Muscle of leg (tissue), 11 donors: ENCODE results near the gene CDH4. TPM values are rescaled to one million over a fixed set of nuclear protein-coding genes. Genes with fewer than 3 reads are reported as not detected.

Experiments
- DNase-seq: peaks from one replicate; pipeline ENCODE4 v3.0.0; 2013
- H3K27ac ChIP-seq: one replicate; pipeline ENCODE4 v1.5.1; 2013; ENCODE audit warnings: mild to moderate bottlenecking, low read length, control low read depth
- H3K27me3 ChIP-seq: one replicate; pipeline ENCODE4 v1.6.1; 2013; ENCODE audit warnings: low read length; ENCODE audit not compliant: control insufficient read depth, insufficient read depth
- H3K36me3 ChIP-seq: one replicate; pipeline ENCODE4 v1.6.1; 2013; ENCODE audit warnings: low read length; ENCODE audit not compliant: control insufficient read depth, insufficient read depth
- H3K4me1 ChIP-seq: one replicate; pipeline ENCODE4 v1.6.1; 2013; ENCODE audit warnings: low read length; ENCODE audit not compliant: control insufficient read depth, insufficient read depth
- H3K4me3 ChIP-seq: one replicate; pipeline ENCODE4 v1.5.1; 2013; ENCODE audit warnings: low read length, control low read depth
- H3K9me3 ChIP-seq: replicated peaks from 2 replicates; pipeline ENCODE4 v1.6.1; 2013; ENCODE audit warnings: low read depth, low read length; ENCODE audit not compliant: control insufficient read depth
- WGBS: methylation state at CpG from one replicate; pipeline ENCODE4 v1.1.5; 2013; ENCODE audit warnings: missing lambda C conversion rate; ENCODE audit not compliant: insufficient coverage; 5-methylcytosine and 5-hydroxymethylcytosine counted together
- polyA plus RNA-seq, 8 donors: library from polyadenylated mRNA; unstranded; fragments of 120-200 nt; gene quantifications; one replicate each; pipeline versions ENCODE4 v1.2.1 to v1.2.3, GENCODE V29; 2013; ENCODE audit warnings: inconsistent platforms in 1 of 8, low replicate concordance in 1 of 8; ENCODE audit not compliant: insufficient read length in 8 of 8, insufficient read depth in 1 of 8
- total RNA-seq: library from RNA; stranded (reverse); fragments of 120-200 nt; gene quantifications from one replicate; pipeline ENCODE4 v1.2.4, GENCODE V29; 2013

CDH4 gene
- total and polyA plus RNA-seq, 9 donors = 0.66 to 1.4 (median 1.2) TPM

- H3K4me1 ChIP-seq = no peaks in the 10 kb centered on the region
- no peak overlapping the region for H3K4me3 ChIP-seq
- peaks cover 9% of the 10 kb centered on the region for H3K27me3 ChIP-seq
- no peak for DNase-seq
- no peak overlapping the region for H3K27ac ChIP-seq
- H3K36me3 ChIP-seq = no peaks in the 10 kb centered on the region
- WGBS = 0% methylated on average over 1 of the region's 2 CpGs
- H3K9me3 ChIP-seq = no peaks in the 10 kb centered on the region
These were observed 56.4 kb downstream of the CDH4 start for GRCh38 chr20:61308477-61308774.

- no peak for DNase-seq
- Histone ChIP-seq H3K27ac (no peak overlapping the region), H3K27me3 (peaks cover 22% of the 10 kb centered on the region), H3K4me3 (no peak overlapping the region), H3K4me1 (no peaks in the 10 kb centered on the region), H3K36me3 (no peaks in the 10 kb centered on the region), H3K9me3 (no peaks in the 10 kb centered on the region)
- WGBS = no CpG with 5 or more reads among the region's 7 CpGs
These were observed 58.9 kb downstream of the CDH4 start for GRCh38 chr20:61310954-61311353.

DNA sequence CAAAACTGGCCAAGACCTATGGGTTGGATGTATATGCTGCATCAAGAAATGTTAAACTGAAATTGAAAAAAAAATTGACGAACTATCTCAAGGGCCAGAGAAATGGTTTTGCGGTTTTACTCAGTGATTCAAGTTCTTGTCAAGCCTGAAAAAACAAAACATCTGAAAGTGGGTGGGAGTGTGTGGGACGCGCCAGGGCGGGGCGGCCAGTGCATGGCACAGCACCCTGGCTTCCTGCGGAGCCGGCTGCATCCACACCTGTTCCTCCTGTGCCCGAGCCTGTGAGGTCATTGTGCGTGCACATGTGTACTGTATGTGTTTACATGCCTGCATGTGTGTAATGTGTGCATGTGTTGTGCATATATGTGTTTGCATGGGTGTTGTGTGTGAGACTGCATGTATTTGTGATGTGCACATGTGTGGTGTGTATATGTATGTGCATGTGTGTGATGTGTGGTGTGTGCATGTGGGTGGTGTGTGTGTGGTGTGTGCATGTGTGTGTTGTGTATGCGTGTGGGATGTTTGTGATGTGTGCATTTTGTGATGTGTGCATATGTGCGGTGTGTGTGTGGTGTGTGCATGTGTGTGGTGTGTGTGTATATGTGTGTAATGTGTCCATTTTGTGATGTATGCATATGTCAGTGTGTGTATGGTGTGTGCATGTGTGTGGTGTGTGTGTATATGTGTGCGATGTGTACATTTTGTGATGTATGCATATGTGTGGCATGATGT, 59.8 kb downstream of the CDH4 start:
- 78% methylated on average over 13 of the region's 13 CpGs for WGBS
- Histone ChIP-seq H3K4me1 (no peaks in the 10 kb centered on the region), H3K27me3 (peaks cover 25% of the 10 kb centered on the region), H3K27ac (no peak overlapping the region), H3K36me3 (no peaks in the 10 kb centered on the region), H3K4me3 (no peak overlapping the region), H3K9me3 (no peaks in the 10 kb centered on the region)
- DNase-seq = no peak

DNA sequence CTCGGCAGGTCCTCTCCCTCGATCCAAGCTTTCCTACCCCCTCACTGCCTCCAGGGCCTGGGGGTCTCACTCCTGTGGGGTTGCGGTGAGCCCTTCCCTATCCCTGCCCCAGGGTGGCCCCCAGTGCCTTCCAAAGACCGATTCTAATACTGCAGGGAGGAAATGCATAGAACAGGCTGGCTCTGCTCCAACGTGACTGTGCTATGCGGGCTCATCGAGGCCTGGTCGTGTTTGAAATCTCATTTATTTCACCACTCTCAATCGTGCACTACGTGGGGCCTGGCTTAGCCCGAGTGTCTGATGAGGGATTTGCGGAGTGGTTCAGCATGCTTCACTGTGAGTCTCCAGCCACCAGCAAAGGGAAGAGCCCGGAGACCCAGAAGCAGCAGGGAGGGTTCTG, 60.9 kb downstream of the CDH4 start:
- Histone ChIP-seq H3K4me1 (no peaks in the 10 kb centered on the region), H3K4me3 (no peak overlapping the region), H3K27ac (no peak overlapping the region), H3K36me3 (no peaks in the 10 kb centered on the region), H3K9me3 (no peaks in the 10 kb centered on the region), H3K27me3 (peaks cover 28% of the 10 kb centered on the region)
- no peak for DNase-seq
- 36% methylated on average over 11 of the region's 13 CpGs for whole genome bisulfite sequencing

DNA sequence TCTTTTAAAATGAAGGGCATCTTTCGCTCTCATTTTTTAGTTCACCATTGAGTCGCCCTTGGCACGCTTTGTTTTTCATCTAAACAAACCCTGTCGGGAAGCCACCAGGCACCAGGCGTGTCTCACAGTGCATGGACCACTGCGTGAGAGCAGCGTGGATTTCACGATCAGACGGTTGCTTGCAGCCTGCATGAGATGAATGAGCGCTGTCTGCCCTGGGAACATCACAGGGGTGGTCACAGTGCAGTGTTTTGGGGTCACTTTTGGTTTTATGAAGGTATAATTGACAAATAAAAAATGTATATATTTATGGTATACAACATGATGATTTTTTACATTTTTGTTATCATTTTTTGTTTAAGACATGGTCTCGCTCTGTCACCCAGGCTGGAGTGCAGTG, 61.3 kb downstream of the CDH4 start:
- no peak overlapping the region for H3K27ac ChIP-seq
- DNase-seq = no peak
- H3K4me3 ChIP-seq = no peak overlapping the region
- peaks cover 32% of the 10 kb centered on the region for H3K27me3 ChIP-seq
- no peaks in the 10 kb centered on the region for H3K4me1 ChIP-seq
- 81% methylated on average over 7 of the region's 11 CpGs for WGBS
- no peaks in the 10 kb centered on the region for H3K36me3 ChIP-seq
- no peaks in the 10 kb centered on the region for H3K9me3 ChIP-seq

GRCh38 chr20:61314326-61315010, 62.4 kb downstream of the CDH4 start:
- WGBS = 77% methylated on average over 11 of the region's 17 CpGs
- Histone ChIP-seq H3K27me3 (peaks cover 31% of the 10 kb centered on the region), H3K4me3 (no peak overlapping the region), H3K27ac (no peak overlapping the region), H3K4me1 (no peaks in the 10 kb centered on the region), H3K9me3 (no peaks in the 10 kb centered on the region), H3K36me3 (no peaks in the 10 kb centered on the region)
- DNase-seq = no peak

- Histone ChIP-seq H3K27me3 (peaks cover 31% of the 10 kb centered on the region), H3K4me3 (no peak overlapping the region), H3K27ac (no peak overlapping the region), H3K4me1 (no peaks in the 10 kb centered on the region), H3K36me3 (no peaks in the 10 kb centered on the region), H3K9me3 (no peaks in the 10 kb centered on the region)
- 81% methylated on average over 4 of the region's 9 CpGs for WGBS
- no peak for DNase-seq
These were observed 63.3 kb downstream of the CDH4 start for GRCh38 chr20:61315319-61315718.

GRCh38 chr20:61316346-61316745, 64.3 kb downstream of the CDH4 start:
- H3K4me1 ChIP-seq = no peaks in the 10 kb centered on the region
- H3K27me3 ChIP-seq = peaks cover 31% of the 10 kb centered on the region
- WGBS = 40% methylated on average over 9 of the region's 10 CpGs
- no peak overlapping the region for H3K4me3 ChIP-seq
- no peak overlapping the region for H3K27ac ChIP-seq
- H3K36me3 ChIP-seq = no peaks in the 10 kb centered on the region
- H3K9me3 ChIP-seq = no peaks in the 10 kb centered on the region
- no peak for DNase-seq

DNA sequence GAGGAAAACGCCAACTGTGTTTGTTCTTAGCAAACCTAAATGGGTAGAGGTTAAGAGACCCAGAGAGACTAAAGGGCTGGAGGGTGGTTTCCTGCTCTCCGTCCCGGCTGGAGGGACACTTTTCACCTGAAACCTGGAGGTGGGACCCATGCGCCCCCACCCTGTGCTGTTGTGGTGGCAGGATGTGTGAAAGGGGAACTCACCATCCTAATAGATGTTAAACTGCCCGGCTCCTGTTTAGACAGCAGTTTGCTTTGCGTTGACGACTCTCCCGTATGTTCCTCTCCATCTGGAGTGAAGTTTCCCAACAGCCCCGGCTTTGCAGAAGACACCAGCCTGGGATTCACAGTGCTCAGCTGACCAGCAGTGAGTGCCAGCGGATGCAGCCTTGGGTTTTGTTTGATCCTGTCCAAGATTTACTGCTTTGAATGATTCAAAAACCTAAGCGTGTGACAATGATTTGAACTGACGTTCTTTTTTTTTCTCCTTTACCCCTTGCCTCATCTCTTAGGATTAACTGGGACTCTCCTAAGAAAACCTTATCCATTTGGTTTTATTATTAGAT, 66.0 kb downstream of the CDH4 start:
- Histone ChIP-seq H3K4me1 (no peaks in the 10 kb centered on the region), H3K36me3 (no peaks in the 10 kb centered on the region), H3K27ac (no peak overlapping the region), H3K27me3 (peaks cover 31% of the 10 kb centered on the region), H3K9me3 (no peaks in the 10 kb centered on the region), H3K4me3 (no peak overlapping the region)
- DNase-seq = no peak
- 31% methylated on average over 10 of the region's 12 CpGs for WGBS

- no peak overlapping the region for H3K27ac ChIP-seq
- WGBS = 61% methylated on average over 19 of the region's 21 CpGs
- no peaks in the 10 kb centered on the region for H3K9me3 ChIP-seq
- H3K4me3 ChIP-seq = no peak overlapping the region
- H3K4me1 ChIP-seq = no peaks in the 10 kb centered on the region
- H3K27me3 ChIP-seq = peaks cover 20% of the 10 kb centered on the region
- no peaks in the 10 kb centered on the region for H3K36me3 ChIP-seq
- no peak for DNase-seq
These were observed 68.8 kb downstream of the CDH4 start for GRCh38 chr20:61320691-61321425.
